ENCODE measurements around the gene COL5A1.

COL5A1 gene

DNA sequence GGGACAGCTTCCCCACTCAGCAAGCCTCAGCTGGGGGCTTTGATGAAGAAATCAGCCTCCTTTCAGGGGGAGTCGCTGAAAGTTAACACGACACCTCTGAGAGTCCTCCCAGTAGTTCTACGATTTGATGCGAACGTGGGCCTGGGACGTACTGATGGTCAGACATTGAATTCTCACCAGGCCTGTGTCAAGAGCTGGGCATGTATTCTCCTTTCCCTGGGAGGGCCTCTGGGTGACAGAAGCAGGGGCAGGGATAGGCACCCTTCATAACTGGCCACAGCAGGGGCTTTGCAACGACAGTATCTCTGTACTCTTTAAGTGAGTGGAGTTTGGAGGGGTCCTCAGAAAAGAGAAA, 15.6 kb upstream of the COL5A1 start:
- TF ChIP-seq CTCF (IDR thresholded peaks at IDR 0.05; ENCODE audit: low read depth, low read length, missing control alignments), result no peak
- in situ Hi-C loops (cut with HindIII; ENCODE audit: low sequenced_read_pairs), result no loop called here
- H3K4me3 ChIP-seq (ENCODE audit: low read depth, low read length), result no peak overlapping the region
- DNase-seq (ENCODE audit: low read depth), result no peak

DNA sequence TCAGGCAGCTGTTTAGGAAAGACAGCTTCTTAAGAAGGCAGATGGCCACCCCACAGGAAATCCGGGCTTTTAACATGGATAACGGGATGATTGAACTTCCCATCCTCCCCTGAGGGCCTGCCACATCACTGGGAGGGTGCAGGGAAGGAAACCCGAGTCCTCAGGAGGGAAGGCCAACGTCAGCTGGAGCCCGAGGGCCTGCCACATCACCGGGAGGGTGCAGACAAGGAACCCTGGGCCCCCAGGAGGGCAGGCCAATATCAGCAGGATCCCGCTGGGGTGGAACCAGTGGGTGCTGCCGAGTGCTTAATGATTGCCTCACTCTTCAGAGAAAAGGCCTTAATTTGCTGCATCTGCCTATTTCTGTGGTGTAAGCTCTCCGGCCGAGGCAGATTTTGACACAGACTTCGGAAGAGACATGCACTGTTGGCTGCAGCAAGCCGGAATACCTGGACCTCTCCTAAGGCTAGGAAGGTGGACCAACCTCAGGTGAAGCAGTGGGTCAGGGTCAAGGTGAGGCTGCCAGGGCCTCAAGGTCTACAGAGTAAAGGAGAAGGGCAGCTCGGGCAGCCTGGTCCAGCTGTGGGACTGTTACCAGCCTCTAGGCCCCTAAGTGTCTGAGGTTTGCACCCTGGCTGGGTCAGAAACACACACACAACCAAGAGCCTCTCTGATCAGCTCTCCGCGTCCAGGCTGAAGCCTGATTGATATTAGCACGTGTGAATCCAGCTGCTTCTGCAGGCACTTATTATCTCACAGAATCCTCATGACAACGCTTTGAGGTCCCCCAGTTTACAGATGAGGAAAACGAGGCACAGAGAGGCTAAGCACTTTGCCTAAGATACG, 14.8 kb upstream of the COL5A1 start:
- in situ Hi-C loops (cut with HindIII; ENCODE audit: low sequenced_read_pairs), result no loop called here
- H3K4me3 ChIP-seq (ENCODE audit: low read depth, low read length), result no peak overlapping the region
- TF ChIP-seq CTCF (IDR thresholded peaks at IDR 0.05; ENCODE audit: low read depth, low read length, missing control alignments), result no peak
- no peak for DNase-seq (ENCODE audit: low read depth)

DNA sequence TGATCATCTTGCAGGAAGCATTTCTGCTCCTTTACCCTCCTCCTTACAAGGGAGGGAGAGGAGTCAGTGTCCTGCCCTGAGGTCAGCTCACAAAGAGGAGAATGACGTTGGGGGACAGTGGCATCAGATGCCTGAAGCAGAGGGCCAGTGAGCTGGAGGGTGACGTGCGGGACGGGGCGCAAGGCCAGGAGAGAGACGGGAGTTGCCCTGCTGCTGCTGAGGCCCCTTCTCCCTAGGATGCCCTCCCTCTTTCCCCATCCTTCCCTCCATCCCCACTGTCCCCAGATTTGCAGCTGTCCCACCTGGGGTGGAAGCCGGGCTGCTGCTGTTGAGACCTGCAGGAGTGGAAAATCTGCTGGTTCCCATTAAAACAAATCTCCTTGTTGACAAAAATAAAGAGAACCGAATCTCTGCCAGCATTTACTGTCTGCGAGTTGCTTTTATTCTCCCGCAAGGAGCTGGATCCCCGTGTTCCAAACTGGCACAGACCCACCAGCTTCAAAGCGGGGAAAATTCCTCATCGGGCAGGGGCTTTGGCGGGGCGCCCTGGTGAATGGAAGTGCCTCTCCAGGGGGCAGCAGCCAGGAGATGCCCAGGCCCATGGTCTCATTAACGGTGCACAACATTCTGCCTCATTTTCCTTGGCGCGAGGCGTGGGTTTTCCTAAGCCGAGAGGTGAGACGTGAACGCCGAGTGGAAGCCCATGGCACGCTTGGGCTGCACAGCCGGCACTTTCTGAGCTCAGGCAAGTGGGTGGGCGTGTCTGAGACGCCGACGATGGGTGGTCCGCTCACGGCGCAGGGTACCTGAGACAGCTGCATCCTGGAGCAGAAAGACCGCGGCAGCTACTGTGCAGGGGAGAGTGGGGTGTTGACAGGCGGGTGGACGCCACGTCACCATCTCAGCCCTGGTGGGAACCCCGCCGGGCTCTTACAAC, 13.9 kb upstream of the COL5A1 start:
- no peak for TF ChIP-seq CTCF (IDR thresholded peaks at IDR 0.05; ENCODE audit: low read depth, low read length, missing control alignments)
- in situ Hi-C loops (cut with HindIII; ENCODE audit: low sequenced_read_pairs), result no loop called here
- no peak overlapping the region for H3K4me3 ChIP-seq (ENCODE audit: low read depth, low read length)
- no peak for DNase-seq (ENCODE audit: low read depth)

DNA sequence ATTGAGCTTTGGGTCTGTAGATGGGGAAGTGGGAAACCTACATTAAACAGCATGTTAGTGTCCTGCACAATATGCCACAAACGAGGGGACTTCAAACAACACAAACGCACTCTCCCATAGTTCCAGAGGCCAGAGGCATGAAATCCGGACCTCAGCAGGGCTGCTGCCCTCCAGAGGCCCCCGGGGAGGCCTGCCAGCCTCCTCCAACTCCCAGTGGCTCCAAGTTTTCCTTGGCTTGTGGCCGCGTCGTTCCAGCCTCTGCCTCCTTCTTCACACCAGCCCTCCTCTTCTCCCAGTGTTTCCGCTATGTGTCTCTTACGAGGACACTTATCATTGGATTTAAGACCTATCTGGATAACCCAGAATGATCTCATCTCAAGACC, 13.3 kb upstream of the COL5A1 start:
- H3K4me3 ChIP-seq (ENCODE audit: low read depth, low read length), result no peak overlapping the region
- DNase-seq (ENCODE audit: low read depth), result no peak
- TF ChIP-seq CTCF (IDR thresholded peaks at IDR 0.05; ENCODE audit: low read depth, low read length, missing control alignments), result no peak
- in situ Hi-C loops (cut with HindIII; ENCODE audit: low sequenced_read_pairs), result no loop called here

GRCh38 chr9:134629061-134629585, 12.5 kb upstream of the COL5A1 start:
- in situ Hi-C loops (cut with HindIII; ENCODE audit: low sequenced_read_pairs), result no loop called here
- no peak for DNase-seq (ENCODE audit: low read depth)
- TF ChIP-seq CTCF (IDR thresholded peaks at IDR 0.05; ENCODE audit: low read depth, low read length, missing control alignments), result no peak
- H3K4me3 ChIP-seq (ENCODE audit: low read depth, low read length), result no peak overlapping the region

GRCh38 chr9:134629586-134630392, 11.8 kb upstream of the COL5A1 start:
- DNase-seq (ENCODE audit: low read depth), result no peak
- TF ChIP-seq CTCF (IDR thresholded peaks at IDR 0.05; ENCODE audit: low read depth, low read length, missing control alignments), result no peak
- no peak overlapping the region for H3K4me3 ChIP-seq (ENCODE audit: low read depth, low read length)
- in situ Hi-C loops (cut with HindIII; ENCODE audit: low sequenced_read_pairs), result no loop called here

All from astrocyte of the cerebellum (primary cell).